ENCODE data around the gene IGFBP2. TPM values are rescaled to one million over a fixed set of nuclear protein-coding genes. Genes with fewer than 3 reads are reported as not detected.

Gene IGFBP2
- total RNA-seq, 4 donors from 2014 or later: 59.5 to 398 (median 102) TPM

GRCh38 chr2:216658757-216659156, 25.5 kb downstream of the IGFBP2 start:
- intact Hi-C loops (cut with DNase I; ENCODE audit: low total_unique reads): no loop called here
- Histone ChIP-seq H3K36me3 (no peaks in the 10 kb centered on the region), H3K4me1 (no peaks in the 10 kb centered on the region), H3K4me3 (no peak overlapping the region), H3K27me3 (no peaks in the 10 kb centered on the region), H3K9me3 (no peaks in the 10 kb centered on the region), H3K27ac (no peak overlapping the region)
- TF ChIP-seq, protein P1, sequence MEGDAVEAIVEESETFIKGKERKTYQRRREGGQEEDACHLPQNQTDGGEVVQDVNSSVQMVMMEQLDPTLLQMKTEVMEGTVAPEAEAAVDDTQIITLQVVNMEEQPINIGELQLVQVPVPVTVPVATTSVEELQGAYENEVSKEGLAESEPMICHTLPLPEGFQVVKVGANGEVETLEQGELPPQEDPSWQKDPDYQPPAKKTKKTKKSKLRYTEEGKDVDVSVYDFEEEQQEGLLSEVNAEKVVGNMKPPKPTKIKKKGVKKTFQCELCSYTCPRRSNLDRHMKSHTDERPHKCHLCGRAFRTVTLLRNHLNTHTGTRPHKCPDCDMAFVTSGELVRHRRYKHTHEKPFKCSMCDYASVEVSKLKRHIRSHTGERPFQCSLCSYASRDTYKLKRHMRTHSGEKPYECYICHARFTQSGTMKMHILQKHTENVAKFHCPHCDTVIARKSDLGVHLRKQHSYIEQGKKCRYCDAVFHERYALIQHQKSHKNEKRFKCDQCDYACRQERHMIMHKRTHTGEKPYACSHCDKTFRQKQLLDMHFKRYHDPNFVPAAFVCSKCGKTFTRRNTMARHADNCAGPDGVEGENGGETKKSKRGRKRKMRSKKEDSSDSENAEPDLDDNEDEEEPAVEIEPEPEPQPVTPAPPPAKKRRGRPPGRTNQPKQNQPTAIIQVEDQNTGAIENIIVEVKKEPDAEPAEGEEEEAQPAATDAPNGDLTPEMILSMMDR (IDR thresholded peaks at IDR 0.05): no peak
- no peak for TF ChIP-seq POLR2A (IDR thresholded peaks at IDR 0.05)
- DNase-seq: no peak

DNA sequence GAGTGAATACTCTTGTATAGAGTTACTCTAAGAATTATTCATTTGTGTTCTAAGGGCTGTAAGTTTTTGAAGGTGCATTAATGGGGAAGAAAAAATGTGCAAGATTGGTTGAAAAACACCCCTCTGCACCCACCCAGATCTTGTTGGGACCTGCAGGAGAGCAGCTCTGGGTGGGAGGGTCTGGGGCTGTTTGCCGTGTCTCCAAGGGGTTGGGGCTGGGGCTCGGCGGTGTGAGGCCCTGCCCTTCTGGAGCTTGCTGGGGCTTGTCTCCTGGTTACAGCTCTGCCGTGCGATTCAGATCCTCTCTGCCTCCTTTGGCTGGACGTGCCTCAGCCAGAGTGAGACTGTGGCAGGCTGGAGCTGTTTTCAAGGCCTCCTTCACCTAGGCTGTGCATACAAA, 26.1 kb downstream of the IGFBP2 start:
- intact Hi-C loops (cut with DNase I; ENCODE audit: low total_unique reads): no loop called here
- H3K4me1 ChIP-seq: no peaks in the 10 kb centered on the region
- H3K27ac ChIP-seq: no peak overlapping the region
- no peaks in the 10 kb centered on the region for H3K27me3 ChIP-seq
- H3K9me3 ChIP-seq: no peaks in the 10 kb centered on the region
- H3K4me3 ChIP-seq: no peak overlapping the region
- no peaks in the 10 kb centered on the region for H3K36me3 ChIP-seq
- TF ChIP-seq POLR2A (IDR thresholded peaks at IDR 0.05): no peak
- TF ChIP-seq, protein P1 (IDR thresholded peaks at IDR 0.05): no peak
- DNase-seq: no peak

DNA sequence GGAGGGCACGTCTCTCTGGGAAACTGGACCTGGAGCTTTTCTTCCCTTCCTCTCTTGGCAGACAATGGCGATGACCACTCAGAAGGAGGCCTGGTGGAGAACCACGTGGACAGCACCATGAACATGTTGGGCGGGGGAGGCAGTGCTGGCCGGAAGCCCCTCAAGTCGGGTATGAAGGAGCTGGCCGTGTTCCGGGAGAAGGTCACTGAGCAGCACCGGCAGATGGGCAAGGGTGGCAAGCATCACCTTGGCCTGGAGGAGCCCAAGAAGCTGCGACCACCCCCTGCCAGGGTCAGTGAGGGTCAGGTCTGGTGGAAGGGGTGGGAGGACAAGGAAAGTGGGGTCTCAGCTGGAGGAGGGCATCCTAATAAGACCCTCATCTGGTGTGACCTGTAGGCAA, 27.3 kb downstream of the IGFBP2 start:
- Histone ChIP-seq H3K4me1 (peaks cover 0 to 8% of the 10 kb centered on the region in 2 donors), H3K27me3 (no peaks in the 10 kb centered on the region)
- TF ChIP-seq, protein P1 (IDR thresholded peaks at IDR 0.05): no peak
- TF ChIP-seq POLR2A (IDR thresholded peaks at IDR 0.05): no peak

DNA sequence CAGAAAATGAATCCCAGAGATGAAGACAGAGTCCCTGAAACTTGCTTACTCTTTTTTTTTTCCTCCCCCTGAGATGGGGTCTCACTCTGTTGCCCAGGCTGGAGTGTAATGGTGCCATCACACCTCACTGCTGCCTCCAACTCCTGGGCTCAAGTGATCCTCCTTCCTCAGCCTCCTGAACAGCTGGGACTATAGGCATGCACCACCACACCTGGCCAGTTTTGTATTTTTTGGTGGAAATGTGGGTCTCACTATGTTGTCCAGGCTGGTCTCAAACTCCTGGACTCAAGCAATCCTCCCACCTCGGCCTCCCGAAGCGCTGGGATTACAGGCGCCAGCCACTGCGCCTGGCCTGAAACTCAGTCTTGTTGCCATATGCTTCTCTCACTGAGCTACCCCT, 27.8 kb downstream of the IGFBP2 start:
- intact Hi-C loops (cut with DNase I; ENCODE audit: low total_unique reads): no loop called here
- Histone ChIP-seq H3K36me3 (no peaks in the 10 kb centered on the region), H3K27ac (no peak overlapping the region), H3K4me3 (no peak overlapping the region), H3K9me3 (no peaks in the 10 kb centered on the region), H3K4me1 (peaks cover 0 to 9% of the 10 kb centered on the region in 2 donors), H3K27me3 (no peaks in the 10 kb centered on the region)
- DNase-seq: no peak
- no peak for TF ChIP-seq POLR2A (IDR thresholded peaks at IDR 0.05)
- TF ChIP-seq, protein P1 (IDR thresholded peaks at IDR 0.05): no peak

More for the DNA sequence above, 27.3 kb downstream of the IGFBP2 start:
- intact Hi-C loops (cut with DNase I; ENCODE audit: low total_unique reads): no loop called here
- Histone ChIP-seq H3K9me3 (no peaks in the 10 kb centered on the region), H3K4me3 (no peak overlapping the region), H3K36me3 (no peaks in the 10 kb centered on the region), H3K27ac (no peak overlapping the region)
- DNase-seq: no peak

- Histone ChIP-seq H3K36me3 (no peaks in the 10 kb centered on the region), H3K27ac (no peak overlapping the region), H3K4me3 (no peak overlapping the region), H3K4me1 (peaks cover 0 to 9% of the 10 kb centered on the region in 2 donors), H3K27me3 (no peaks in the 10 kb centered on the region), H3K9me3 (no peaks in the 10 kb centered on the region)
- no peak for DNase-seq
- TF ChIP-seq, protein P1 (IDR thresholded peaks at IDR 0.05): no peak
- no peak for TF ChIP-seq POLR2A (IDR thresholded peaks at IDR 0.05)
- intact Hi-C loops (cut with DNase I; ENCODE audit: low total_unique reads): no loop called here
These were observed 28.6 kb downstream of the IGFBP2 start for GRCh38 chr2:216661639-216662375.

Data from uterus (tissue), 4 donors.